Epithelial cell of esophagus (primary cell): ENCODE data around the gene TGFBR1.

Source experiments
- DNase-seq: peaks from one replicate; pipeline ENCODE4 v3.0.0; 2010; ENCODE audit warnings: low read depth
- H3K4me3 ChIP-seq: 2 replicates; pipeline ENCODE4 v1.5.1; 2011; ENCODE audit warnings: mild to moderate bottlenecking, low read length, control low read depth
- CTCF ChIP-seq: IDR thresholded peaks from 2 replicates; pipeline ENCODE4 v1.5.1; 2011; ENCODE audit warnings: low read depth, mild to moderate bottlenecking, low read length, control low read depth, inconsistent platforms; ENCODE audit not compliant: insufficient read depth; ENCODE audit errors: missing control alignments

Gene TGFBR1

GRCh38 chr9:99116003-99116411 is 11.1 kb downstream of the TGFBR1 start:
- no peak for TF ChIP-seq CTCF
- H3K4me3 ChIP-seq, result no peak overlapping the region
- peak; percentile 60 for DNase-seq

DNA sequence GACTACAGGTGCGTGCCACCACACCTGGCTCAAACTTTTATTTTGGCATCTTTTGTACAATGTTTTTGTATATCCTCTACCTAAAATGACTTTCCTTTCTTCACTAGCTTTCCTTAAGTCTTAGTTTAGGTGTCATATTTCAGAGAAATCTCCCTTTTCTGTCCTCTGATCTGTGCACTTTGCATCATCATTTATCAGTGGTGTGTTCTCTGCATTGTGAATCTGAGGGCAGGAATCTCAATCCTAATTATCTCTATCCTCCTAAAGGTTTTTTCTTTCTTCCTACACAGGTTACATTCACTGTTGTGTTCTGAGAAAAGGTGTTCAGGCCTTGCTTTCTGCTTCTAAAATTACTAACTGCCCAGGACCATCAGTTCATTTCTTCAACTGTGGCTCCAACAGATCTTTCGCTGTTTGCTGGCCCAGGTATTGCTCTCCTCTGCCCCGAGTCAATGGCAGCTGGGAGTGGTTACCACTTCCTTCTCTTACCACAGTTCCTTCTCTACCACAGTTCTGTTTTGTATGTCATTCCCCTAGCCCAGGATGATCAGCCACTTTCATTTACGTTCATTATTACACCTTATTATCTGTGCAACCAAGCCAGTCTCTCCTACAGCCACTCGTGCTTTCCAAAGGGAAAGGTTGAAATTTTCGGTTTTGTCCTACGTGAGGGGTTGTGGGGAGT is 14.0 kb downstream of the TGFBR1 start:
- H3K4me3 ChIP-seq, result no peak overlapping the region
- DNase-seq, result no peak
- no peak for TF ChIP-seq CTCF

DNA sequence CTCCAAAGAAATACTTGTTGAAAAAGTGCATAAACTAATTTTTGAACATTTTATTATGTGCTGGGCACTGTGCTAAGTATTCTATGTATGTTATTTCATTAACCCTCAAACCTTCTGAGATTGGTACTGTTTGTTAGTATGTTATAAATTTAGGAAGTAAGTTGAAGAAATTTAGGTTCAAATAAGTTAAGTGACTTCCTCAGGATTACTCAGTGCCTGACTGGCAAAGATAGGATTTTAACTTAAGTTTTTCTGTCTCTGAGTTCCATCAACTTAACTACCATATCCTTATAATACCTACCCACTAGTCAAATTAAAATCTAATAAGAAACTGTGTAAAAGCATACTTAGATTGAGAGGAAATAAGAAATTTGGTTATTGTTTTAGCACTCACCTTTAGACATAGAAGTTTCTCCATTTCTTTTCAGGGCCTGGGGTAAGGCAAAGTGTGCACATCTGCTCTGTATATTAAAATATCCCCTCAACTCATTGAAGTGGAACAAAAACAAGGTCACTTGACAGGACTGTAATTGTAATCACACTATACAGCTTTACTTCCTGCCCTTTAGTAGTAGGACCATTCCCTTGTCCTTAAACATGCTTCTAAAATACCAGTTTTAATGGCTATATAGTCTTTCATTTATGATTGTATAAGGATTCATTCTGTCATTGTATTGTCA is 15.2 kb downstream of the TGFBR1 start:
- no peak overlapping the region for H3K4me3 ChIP-seq
- no peak for DNase-seq
- no peak for TF ChIP-seq CTCF

- peak; percentile 87 for DNase-seq
- H3K4me3 ChIP-seq, result no peak overlapping the region
- TF ChIP-seq CTCF, result no peak
Observed at GRCh38 chr9:99121604-99122003, 16.7 kb downstream of the TGFBR1 start.

DNA sequence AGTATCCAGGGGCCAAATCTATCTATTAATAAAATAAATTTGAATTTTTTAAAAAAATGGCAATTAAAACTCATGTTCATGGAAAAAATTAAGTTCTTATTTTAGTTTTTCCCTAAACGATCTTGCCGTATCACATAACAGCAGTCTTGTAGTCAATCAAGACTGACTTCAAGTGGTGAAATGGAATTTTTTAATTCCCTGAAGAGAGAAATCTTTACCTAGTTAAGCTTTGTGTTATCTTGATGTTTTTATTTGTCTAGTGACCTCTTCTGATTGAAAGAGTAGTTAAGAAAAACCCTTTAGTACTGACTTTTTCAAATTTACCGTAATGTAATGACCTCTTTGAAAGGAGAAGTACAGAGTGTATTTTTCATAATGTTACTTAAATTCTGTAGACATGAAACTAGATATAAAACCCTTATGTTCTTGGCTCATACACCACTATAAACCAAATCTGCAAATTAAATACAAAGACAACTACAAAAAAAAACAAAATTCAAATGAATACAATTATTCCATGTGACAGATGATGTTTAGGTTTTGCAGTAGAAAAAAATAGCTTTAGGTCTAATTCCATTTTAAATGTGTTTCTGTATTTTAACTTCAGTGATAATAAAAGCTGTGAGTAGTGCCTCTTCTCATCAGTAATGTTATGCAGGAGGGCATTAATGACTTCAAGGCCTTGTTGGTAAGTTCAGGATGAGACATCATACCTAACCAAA is 19.8 kb downstream of the TGFBR1 start:
- DNase-seq, result no peak
- no peak overlapping the region for H3K4me3 ChIP-seq
- TF ChIP-seq CTCF, result no peak

GRCh38 chr9:99125446-99125845 is 20.5 kb downstream of the TGFBR1 start:
- no peak for DNase-seq
- TF ChIP-seq CTCF, result no peak
- no peak overlapping the region for H3K4me3 ChIP-seq
